Measurements from ENCODE around the gene C10orf88. TPM values are rescaled to one million over a fixed set of nuclear protein-coding genes. Genes with fewer than 3 reads are reported as not detected.

C10orf88 gene
- total and polyA plus RNA-seq, 3 donors from 2014 or later: 18.5 to 50.8 (median 20.6) TPM

- TF ChIP-seq, protein P1, sequence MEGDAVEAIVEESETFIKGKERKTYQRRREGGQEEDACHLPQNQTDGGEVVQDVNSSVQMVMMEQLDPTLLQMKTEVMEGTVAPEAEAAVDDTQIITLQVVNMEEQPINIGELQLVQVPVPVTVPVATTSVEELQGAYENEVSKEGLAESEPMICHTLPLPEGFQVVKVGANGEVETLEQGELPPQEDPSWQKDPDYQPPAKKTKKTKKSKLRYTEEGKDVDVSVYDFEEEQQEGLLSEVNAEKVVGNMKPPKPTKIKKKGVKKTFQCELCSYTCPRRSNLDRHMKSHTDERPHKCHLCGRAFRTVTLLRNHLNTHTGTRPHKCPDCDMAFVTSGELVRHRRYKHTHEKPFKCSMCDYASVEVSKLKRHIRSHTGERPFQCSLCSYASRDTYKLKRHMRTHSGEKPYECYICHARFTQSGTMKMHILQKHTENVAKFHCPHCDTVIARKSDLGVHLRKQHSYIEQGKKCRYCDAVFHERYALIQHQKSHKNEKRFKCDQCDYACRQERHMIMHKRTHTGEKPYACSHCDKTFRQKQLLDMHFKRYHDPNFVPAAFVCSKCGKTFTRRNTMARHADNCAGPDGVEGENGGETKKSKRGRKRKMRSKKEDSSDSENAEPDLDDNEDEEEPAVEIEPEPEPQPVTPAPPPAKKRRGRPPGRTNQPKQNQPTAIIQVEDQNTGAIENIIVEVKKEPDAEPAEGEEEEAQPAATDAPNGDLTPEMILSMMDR (IDR thresholded peaks at IDR 0.05): no peak
- TF ChIP-seq POLR2A (IDR thresholded peaks at IDR 0.05): no peak
- no peak for DNase-seq
- 95 to 98% methylated on average over 6 of the region's 6 CpGs for WGBS, 2 donors
- intact Hi-C loops (cut with DNase I; ENCODE audit: low total_unique reads): no loop called here
- no peaks in the 10 kb centered on the region for H3K36me3 ChIP-seq (ENCODE audit: low read depth, missing control alignments)
- H3K9me3 ChIP-seq: no peaks in the 10 kb centered on the region
- H3K27ac ChIP-seq: no peak overlapping the region
- no peaks in the 10 kb centered on the region for H3K4me1 ChIP-seq
- H3K27me3 ChIP-seq: no peaks in the 10 kb centered on the region
- no peak overlapping the region for H3K4me3 ChIP-seq
Observed at GRCh38 chr10:122983898-122984297, 29.9 kb upstream of the C10orf88 start.

GRCh38 chr10:122981066-122981464 is 27.0 kb upstream of the C10orf88 start:
- no peak for DNase-seq
- Histone ChIP-seq H3K4me3 (peak overlapping the region; percentile 81 to 85), H3K27ac (no peak overlapping the region), H3K4me1 (no peaks in the 10 kb centered on the region), H3K27me3 (no peaks in the 10 kb centered on the region), H3K9me3 (no peaks in the 10 kb centered on the region), H3K36me3 (ENCODE audit: low read depth, missing control alignments) (no peaks in the 10 kb centered on the region)
- 10 to 12% methylated on average over 4 of the region's 4 CpGs for WGBS, 2 donors
- intact Hi-C loops (cut with DNase I; ENCODE audit: low total_unique reads): no loop called here
- TF ChIP-seq POLR2A (IDR thresholded peaks at IDR 0.05): no peak
- TF ChIP-seq, protein P1 (IDR thresholded peaks at IDR 0.05): peak; percentile 28 to 61 (median 55)

DNA sequence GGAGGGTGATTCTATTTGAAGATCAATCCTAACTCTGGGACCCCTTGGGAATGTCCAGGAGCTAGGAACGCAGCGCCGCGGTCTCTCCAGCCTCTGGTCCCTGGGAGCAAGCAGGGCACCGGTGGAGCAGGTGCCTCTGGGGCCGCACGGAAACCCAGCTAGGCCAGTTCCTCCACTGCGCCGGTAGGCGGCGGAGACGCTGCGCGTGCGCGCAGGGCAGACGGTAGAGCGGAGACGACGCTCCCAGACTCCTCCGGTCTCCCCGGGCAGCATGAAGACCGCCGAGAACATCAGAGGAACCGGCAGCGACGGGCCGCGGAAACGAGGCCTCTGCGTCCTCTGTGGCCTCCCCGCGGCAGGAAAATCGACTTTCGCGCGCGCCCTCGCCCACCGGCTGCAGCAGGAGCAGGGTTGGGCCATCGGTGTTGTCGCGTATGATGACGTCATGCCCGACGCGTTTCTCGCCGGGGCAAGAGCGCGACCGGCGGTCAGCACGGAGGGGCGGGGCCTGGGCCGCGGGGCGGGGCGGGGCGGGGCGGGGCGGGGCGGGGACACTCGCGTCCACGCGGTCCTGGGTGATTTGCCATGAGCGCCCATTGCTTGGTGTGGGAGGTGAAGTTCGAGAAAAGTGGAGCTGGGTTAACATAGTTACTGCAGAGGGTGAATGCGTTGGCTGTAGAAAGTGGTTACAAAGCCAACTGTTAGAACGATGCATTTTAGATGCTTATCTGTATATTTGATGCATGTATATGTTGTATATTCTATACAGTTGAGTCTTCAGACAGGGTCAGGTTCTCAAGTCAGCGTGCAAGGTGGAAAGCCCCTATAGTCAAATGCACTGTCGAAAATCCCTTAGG is 26.4 kb upstream of the C10orf88 start, which contains the start of gene PSTK:
Gene PSTK (plus strand): TSS at position 193 of the 857 bp plus-strand sequence. CDS start 79 bp downstream, at position 272.
- Histone ChIP-seq H3K9me3 (no peaks in the 10 kb centered on the region), H3K4me1 (no peaks in the 10 kb centered on the region), H3K36me3 (ENCODE audit: low read depth, missing control alignments) (no peaks in the 10 kb centered on the region), H3K27me3 (no peaks in the 10 kb centered on the region), H3K27ac (peak within 1 kb of the TSS; percentile 94 to 95), H3K4me3 (peak within 1 kb of the TSS; percentile 81 to 85)
- intact Hi-C loops (cut with DNase I; ENCODE audit: low total_unique reads): no loop called here
- WGBS, 2 donors: 0 to 2% methylated on average over 24 to 50 of the region's 73 CpGs
- DNase-seq: peak; percentile 94
- TF ChIP-seq, protein P1 (IDR thresholded peaks at IDR 0.05): peak; percentile 84 to 97 (median 95)
- no peak for TF ChIP-seq POLR2A (IDR thresholded peaks at IDR 0.05)

DNA sequence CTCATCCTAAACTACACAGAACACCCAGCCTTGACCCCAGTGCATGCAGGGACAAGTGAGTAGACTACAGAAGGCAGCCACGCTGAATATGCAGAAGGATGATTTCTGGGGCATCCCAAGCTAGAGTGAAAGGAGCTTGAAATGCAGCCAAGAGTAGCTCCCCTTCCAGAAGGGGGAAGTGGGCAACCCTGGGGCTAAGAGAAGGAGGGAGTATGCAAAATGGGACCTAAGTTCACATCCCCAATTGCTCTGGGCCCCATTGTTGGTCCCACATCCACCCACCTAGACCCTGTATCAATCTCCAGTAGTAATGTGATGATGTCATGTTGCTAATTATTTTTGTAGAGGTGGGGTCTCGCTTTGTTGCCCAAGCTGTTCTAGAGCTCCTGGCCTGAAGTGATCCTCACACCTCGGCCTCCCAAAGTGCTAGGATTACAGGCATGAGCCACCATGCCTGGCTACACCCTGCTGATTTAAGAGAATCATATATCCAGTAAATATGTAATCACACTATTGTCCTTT is 20.6 kb upstream of the C10orf88 start:
- 67 to 82% methylated on average over 3 of the region's 3 CpGs for WGBS, 2 donors
- Histone ChIP-seq H3K36me3 (ENCODE audit: low read depth, missing control alignments) (no peaks in the 10 kb centered on the region), H3K4me1 (no peaks in the 10 kb centered on the region), H3K4me3 (no peak overlapping the region), H3K9me3 (no peaks in the 10 kb centered on the region), H3K27me3 (no peaks in the 10 kb centered on the region), H3K27ac (no peak overlapping the region)
- TF ChIP-seq POLR2A (IDR thresholded peaks at IDR 0.05): no peak
- TF ChIP-seq, protein P1 (IDR thresholded peaks at IDR 0.05): no peak
- intact Hi-C loops (cut with DNase I; ENCODE audit: low total_unique reads): no loop called here
- no peak for DNase-seq

Data from testis (tissue), 3 donors.